PC-9 (cell line): ENCODE data around the gene TRAF3. TPM values are rescaled to one million over a fixed set of nuclear protein-coding genes. Genes with fewer than 3 reads are reported as not detected.

Source experiments
- BruUV-seq: library from RNA; stranded (reverse); fragments of 400-500 nt; replicated peaks from 2 replicates; lab custom pipeline; 2021; lab: Mats Ljungman, UMichigan
- CTCF ChIA-PET: fragments of 300-600 bp; sonication (Branson Sonifier 250); formaldehyde crosslinking; loops from one replicate; lab custom pipeline; 2022; ENCODE audit warnings: antibody characterized with exemption; lab: Charles Lee
- POLR2A ChIA-PET: fragments of 300-600 bp; sonication (Branson Sonifier 250); formaldehyde crosslinking; loops from one replicate; lab custom pipeline; 2022; ENCODE audit warnings: antibody characterized with exemption; ENCODE audit not compliant: unreplicated experiment; lab: Charles Lee
- DNase-seq, 2 experiments: peaks; one replicate each; pipeline versions ENCODE4 v3.0.0 to v3.0.0-alpha.2; 2015 to 2022; ENCODE audit warnings: mixed read lengths in 1 of 2
- H2AFZ ChIP-seq: fragments of 200-600 bp; sonication (generic); 2 replicates; pipeline ENCODE4 v1.8.1; 2017; ENCODE audit warnings: antibody characterized with exemption
- H3F3A ChIP-seq: fragments of 200-600 bp; sonication (generic); 2 replicates; pipeline ENCODE4 v1.8.1; 2017; ENCODE audit warnings: antibody characterized with exemption, mild to moderate bottlenecking, low read depth; ENCODE audit not compliant: insufficient read depth
- H3K27ac ChIP-seq: fragments of 200-600 bp; sonication (generic); 2 replicates; pipeline ENCODE4 v1.6.1; 2016; ENCODE audit warnings: mixed run types
- H3K27me3 ChIP-seq: fragments of 200-600 bp; sonication (generic); 2 replicates; pipeline ENCODE4 v1.6.1; 2016; ENCODE audit warnings: low read depth, mixed run types; ENCODE audit not compliant: insufficient read depth
- H3K36me3 ChIP-seq: fragments of 200-600 bp; sonication (generic); 2 replicates; pipeline ENCODE4 v1.6.1; 2016; ENCODE audit warnings: low read depth, mixed run types
- H3K4me1 ChIP-seq: fragments of 200-600 bp; sonication (generic); replicated peaks from 2 replicates; pipeline ENCODE4 v1.6.1; 2016; ENCODE audit warnings: mixed run types; ENCODE audit not compliant: insufficient read depth
- H3K4me2 ChIP-seq: fragments of 200-600 bp; sonication (generic); 2 replicates; pipeline ENCODE4 v1.6.1; 2017; ENCODE audit warnings: mixed run types
- H3K4me3 ChIP-seq: fragments of 200-600 bp; sonication (generic); 2 replicates; pipeline ENCODE4 v1.6.1; 2016; ENCODE audit warnings: mixed run types
- H3K79me2 ChIP-seq: fragments of 200-600 bp; sonication (generic); 2 replicates; pipeline ENCODE4 v1.6.1; 2017; ENCODE audit warnings: low read depth, mixed run types
- H3K9me2 ChIP-seq: fragments of 200-600 bp; sonication (generic); 2 replicates; pipeline ENCODE4 v1.8.1; 2017; ENCODE audit warnings: mild to moderate bottlenecking; ENCODE audit not compliant: insufficient read depth
- H3K9me3 ChIP-seq: fragments of 200-600 bp; sonication (generic); 2 replicates; pipeline ENCODE4 v1.8.1; 2016; ENCODE audit warnings: low read depth; ENCODE audit not compliant: insufficient read depth
- H4K20me1 ChIP-seq: fragments of 200-600 bp; sonication (generic); 2 replicates; pipeline ENCODE4 v1.8.1; 2017; ENCODE audit not compliant: insufficient read depth
- EZH2 ChIP-seq: fragments of 200-600 bp; sonication (generic); IDR thresholded peaks from 2 replicates; pipeline ENCODE4 v1.8.0; 2017; ENCODE audit warnings: antibody characterized with exemption, low read depth
- intact Hi-C: fragments of 100-400 bp; cut with micrococcal nuclease; formaldehyde crosslinking; loops from one replicate; pipeline ENCODE4 v1.10.0; 2022; ENCODE audit not compliant: unreplicated experiment
- total RNA-seq: library from RNA; stranded (reverse); gene quantifications from 2 replicates; pipeline ENCODE4 v1.2.3, GENCODE V29; 2021
- TF ChIP-seq, protein P1 (sequence below): fragments of 200-600 bp; sonication (generic); conservative IDR thresholded peaks from 2 replicates; pipeline ENCODE4 v1.6.1; 2017; ENCODE audit warnings: mixed run types, antibody characterized with exemption, mild to moderate bottlenecking, moderate library complexity

TRAF3 gene
- total RNA-seq, 1 experiment from 2014 or later = 41.3 TPM

DNA sequence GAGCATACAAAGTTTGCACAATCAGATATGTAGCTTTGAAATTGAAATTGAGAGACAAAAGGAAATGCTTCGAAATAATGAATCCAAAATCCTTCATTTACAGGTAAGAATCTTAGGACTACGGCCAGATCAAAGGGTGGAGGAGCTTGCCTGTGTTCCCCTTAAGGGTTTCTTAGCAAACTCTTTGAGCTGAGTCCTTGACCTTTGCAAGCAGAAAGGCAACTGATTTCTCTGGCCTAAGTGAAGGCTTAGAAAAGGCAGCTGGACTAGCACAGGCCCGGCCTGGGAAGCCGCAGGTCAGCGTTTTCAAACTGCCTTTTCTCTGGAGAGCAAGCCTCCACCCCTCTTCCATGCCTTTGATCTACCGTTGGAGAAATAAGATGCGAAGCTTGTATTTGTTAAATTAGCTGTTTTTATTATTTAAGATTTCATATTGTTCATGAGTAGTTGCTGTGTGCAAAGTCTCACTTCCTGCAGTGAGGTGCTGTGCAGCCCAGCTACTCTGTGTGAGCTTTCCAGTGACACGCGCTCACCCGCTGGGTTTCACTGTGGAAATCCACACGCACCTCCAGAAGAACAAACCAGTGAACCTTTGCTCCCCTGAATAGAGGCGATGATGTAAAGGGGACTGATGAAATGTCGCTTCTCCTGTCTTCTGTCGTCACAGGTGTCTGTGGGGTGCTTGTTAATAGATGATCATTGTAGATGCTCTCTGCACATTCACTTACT lies 120.2 kb downstream of the TRAF3 start:
- Histone ChIP-seq H3K79me2 (no peaks in the 10 kb centered on the region), H3K4me3 (no peak overlapping the region), H3F3A (0 out of 2 replicates have a peak, but pooled peaks cover 2% of the 10 kb centered on the region), H3K4me2 (no peak overlapping the region), H4K20me1 (no peaks in the 10 kb centered on the region), H3K9me3 (no peaks in the 10 kb centered on the region), H3K4me1 (no peaks in the 10 kb centered on the region), H3K36me3 (peaks cover 7% of the 10 kb centered on the region; the same call in 1 of the 2 replicates), H3K27ac (no peak overlapping the region), H2AFZ (no peak overlapping the region), H3K27me3 (no peaks in the 10 kb centered on the region), H3K9me2 (no peaks in the 10 kb centered on the region)
- intact Hi-C loops = no loop called here
- no peak for DNase-seq
- ChIA-PET CTCF (interaction anchor here (0.5 to 0.6 kb wide), 2 partner anchors 20 to 303 kb away, joined by 3 to 4 read pairs; no protein-coding TSS in a partner anchor), POLR2A (interaction anchor here (0.6 to 0.7 kb wide), 2 partner anchors 37 to 51 kb away, joined by 6 to 7 read pairs; no protein-coding TSS in a partner anchor)
- TF ChIP-seq, protein P1, sequence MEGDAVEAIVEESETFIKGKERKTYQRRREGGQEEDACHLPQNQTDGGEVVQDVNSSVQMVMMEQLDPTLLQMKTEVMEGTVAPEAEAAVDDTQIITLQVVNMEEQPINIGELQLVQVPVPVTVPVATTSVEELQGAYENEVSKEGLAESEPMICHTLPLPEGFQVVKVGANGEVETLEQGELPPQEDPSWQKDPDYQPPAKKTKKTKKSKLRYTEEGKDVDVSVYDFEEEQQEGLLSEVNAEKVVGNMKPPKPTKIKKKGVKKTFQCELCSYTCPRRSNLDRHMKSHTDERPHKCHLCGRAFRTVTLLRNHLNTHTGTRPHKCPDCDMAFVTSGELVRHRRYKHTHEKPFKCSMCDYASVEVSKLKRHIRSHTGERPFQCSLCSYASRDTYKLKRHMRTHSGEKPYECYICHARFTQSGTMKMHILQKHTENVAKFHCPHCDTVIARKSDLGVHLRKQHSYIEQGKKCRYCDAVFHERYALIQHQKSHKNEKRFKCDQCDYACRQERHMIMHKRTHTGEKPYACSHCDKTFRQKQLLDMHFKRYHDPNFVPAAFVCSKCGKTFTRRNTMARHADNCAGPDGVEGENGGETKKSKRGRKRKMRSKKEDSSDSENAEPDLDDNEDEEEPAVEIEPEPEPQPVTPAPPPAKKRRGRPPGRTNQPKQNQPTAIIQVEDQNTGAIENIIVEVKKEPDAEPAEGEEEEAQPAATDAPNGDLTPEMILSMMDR = no peak
- TF ChIP-seq EZH2 = no peak
- no TSS peak for BruUV-seq

DNA sequence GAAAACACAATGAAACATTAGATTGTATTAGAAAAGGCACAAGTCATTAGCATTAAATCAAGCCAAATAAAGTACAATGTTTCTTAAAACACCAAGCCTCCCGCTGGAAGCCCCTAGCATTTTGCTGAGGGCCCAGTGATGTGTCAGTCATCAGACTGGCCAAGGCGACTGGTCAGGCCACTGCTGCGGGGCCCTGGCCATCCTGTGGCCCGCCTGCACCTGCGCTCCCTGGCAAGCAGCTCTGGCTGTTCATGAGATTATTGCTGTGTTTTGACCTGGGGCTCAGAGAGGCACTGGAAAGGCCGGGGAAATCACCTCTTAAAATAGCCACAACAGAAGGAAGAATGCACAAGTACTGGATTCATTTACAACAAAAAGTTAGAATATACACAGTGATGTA lies 121.0 kb downstream of the TRAF3 start:
- H2AFZ ChIP-seq = no peak overlapping the region
- H3K27me3 ChIP-seq = no peaks in the 10 kb centered on the region
- intact Hi-C loops = no loop called here
- ChIA-PET POLR2A (no interaction called here), CTCF (no interaction called here)
- DNase-seq = no peak
- H3K36me3 ChIP-seq = peaks cover 7% of the 10 kb centered on the region; the same call in 1 of the 2 replicates
- no peak overlapping the region for H3K4me2 ChIP-seq
- no peaks in the 10 kb centered on the region for H4K20me1 ChIP-seq
- BruUV-seq = no TSS peak
- no peak overlapping the region for H3K27ac ChIP-seq
- no peaks in the 10 kb centered on the region for H3K4me1 ChIP-seq
- 0 out of 2 replicates have a peak, but pooled peaks cover 2% of the 10 kb centered on the region for H3F3A ChIP-seq
- no peak overlapping the region for H3K4me3 ChIP-seq
- no peaks in the 10 kb centered on the region for H3K9me3 ChIP-seq
- H3K79me2 ChIP-seq = no peaks in the 10 kb centered on the region
- H3K9me2 ChIP-seq = no peaks in the 10 kb centered on the region
- TF ChIP-seq, protein P1 = no peak
- no peak for TF ChIP-seq EZH2

- Histone ChIP-seq H3F3A (0 out of 2 replicates have a peak, but pooled peaks cover 2% of the 10 kb centered on the region), H3K4me3 (no peak overlapping the region), H3K4me2 (no peak overlapping the region), H3K27me3 (no peaks in the 10 kb centered on the region), H3K36me3 (peaks cover 7% of the 10 kb centered on the region; the same call in 1 of the 2 replicates), H3K9me3 (no peaks in the 10 kb centered on the region), H2AFZ (no peak overlapping the region), H3K27ac (no peak overlapping the region), H3K79me2 (no peaks in the 10 kb centered on the region), H3K4me1 (no peaks in the 10 kb centered on the region), H4K20me1 (no peaks in the 10 kb centered on the region), H3K9me2 (no peaks in the 10 kb centered on the region)
- ChIA-PET CTCF (interaction anchor here (0.6 kb wide), 1 partner anchor 72 kb away, joined by 3 read pairs; no protein-coding TSS in a partner anchor), POLR2A (no interaction called here)
- intact Hi-C loops = no loop called here
- no TSS peak for BruUV-seq
- no peak for TF ChIP-seq EZH2
- TF ChIP-seq, protein P1 = no peak
- DNase-seq = no peak
These were observed 121.7 kb downstream of the TRAF3 start for GRCh38 chr14:102898776-102899515.
